HepG2 (cell line): Measurements from ENCODE around the gene EPHA2. TPM values are rescaled to one million over a fixed set of nuclear protein-coding genes. Genes with fewer than 3 reads are reported as not detected.

Source experiments
- BATF2 ChIP-seq: sonication (generic); formaldehyde crosslinking; IDR thresholded peaks from 2 replicates; pipeline ENCODE4 v1.8.0; 2022; ENCODE audit warnings: mild to moderate bottlenecking, missing genetic modification reagents, moderate library complexity
- BCL3 ChIP-seq: sonication (generic); formaldehyde crosslinking; IDR thresholded peaks from 2 replicates; pipeline ENCODE4 v1.5.1; 2020; ENCODE audit warnings: mild to moderate bottlenecking, missing genetic modification reagents, moderate library complexity
- CTCF ChIP-seq: sonication (generic); formaldehyde crosslinking; IDR thresholded peaks from 2 replicates; pipeline ENCODE4 v1.5.0; 2020; ENCODE audit warnings: mild to moderate bottlenecking, missing genetic modification reagents, moderate library complexity
- NR0B2 ChIP-seq: sonication (generic); formaldehyde crosslinking; IDR thresholded peaks from 2 replicates; pipeline ENCODE4 v1.4.0; 2020; ENCODE audit warnings: mild to moderate bottlenecking, missing genetic modification reagents
- PHF5A ChIP-seq: IDR thresholded peaks from one replicate; pipeline ENCODE4 v1.6.1; 2018; ENCODE audit warnings: low read depth, missing genetic modification reagents; ENCODE audit not compliant: unreplicated experiment
- POLR2AphosphoS5 ChIP-seq: IDR thresholded peaks from 2 replicates; pipeline ENCODE4 v1.6.1; 2012; ENCODE audit warnings: low read depth, low read length
- PTBP1 ChIP-seq: fragments of 200-400 bp; formaldehyde crosslinking; IDR thresholded peaks from 2 replicates; pipeline ENCODE4 v1.6.1; 2018; ENCODE audit warnings: low read length, low read depth; ENCODE audit not compliant: poor library complexity, severe bottlenecking
- RBM39 ChIP-seq: fragments of 200-400 bp; formaldehyde crosslinking; IDR thresholded peaks from one replicate; pipeline ENCODE4 v1.6.1; 2018; ENCODE audit warnings: antibody characterized with exemption, mild to moderate bottlenecking, low read depth, low read length; ENCODE audit not compliant: poor library complexity, severe bottlenecking
- YY1 ChIP-seq: IDR thresholded peaks from 2 replicates; pipeline ENCODE4 v1.6.1; 2011; ENCODE audit warnings: low read length, low read depth, moderate library complexity, mild to moderate bottlenecking; ENCODE audit not compliant: insufficient read depth, insufficient replicate concordance
- ZBTB7B ChIP-seq: sonication (generic); formaldehyde crosslinking; IDR thresholded peaks from 2 replicates; pipeline ENCODE4 v1.4.0; 2020; ENCODE audit warnings: missing genetic modification reagents
- ZKSCAN8 ChIP-seq: IDR thresholded peaks from 2 replicates; pipeline ENCODE4 v1.6.1; 2016; ENCODE audit warnings: borderline replicate concordance, missing genetic modification reagents, missing compliant biosample characterization
- ZNF543 ChIP-seq: sonication (generic); formaldehyde crosslinking; IDR thresholded peaks from 2 replicates; pipeline ENCODE4 v1.4.0; 2020; ENCODE audit warnings: mild to moderate bottlenecking, missing genetic modification reagents
- ZNF646 ChIP-seq: sonication (generic); formaldehyde crosslinking; IDR thresholded peaks from 2 replicates; pipeline ENCODE4 v1.9.0; 2021; ENCODE audit warnings: mild to moderate bottlenecking, missing genetic modification reagents
- ZNF75D ChIP-seq: sonication (generic); formaldehyde crosslinking; IDR thresholded peaks from 2 replicates; pipeline ENCODE4 v1.8.1; 2023; ENCODE audit warnings: missing genetic modification reagents, mild to moderate bottlenecking, borderline replicate concordance
- ZNF777 ChIP-seq: sonication (generic); formaldehyde crosslinking; IDR thresholded peaks from 2 replicates; pipeline ENCODE4 v1.4.0; 2020; ENCODE audit warnings: missing genetic modification reagents
- polyA plus RNA-seq, 8 experiments: library from polyadenylated mRNA; depleted of rRNA in 3 of 8; stranded (reverse) in 7 of 8; unstranded in 1 of 8; fragments of >200 nt; fragmentation: Illumina TruSeq in 4 of 8; extraction: Trizol in 4 of 8; gene quantifications; 2 replicates each; pipeline versions ENCODE4 v1.2.1 to v1.2.3, GENCODE V29; 2011 to 2016; ENCODE audit warnings: low read depth in 4 of 8, missing spikeins in 1 of 8, mixed read lengths in 1 of 8; ENCODE audit not compliant: insufficient read depth in 1 of 8
- total RNA-seq, 5 experiments: library from RNA; depleted of rRNA; stranded (reverse); fragments of >200 nt; fragmentation: Illumina TruSeq; extraction: Trizol; gene quantifications; 2 replicates each; pipeline ENCODE4 v1.2.3, GENCODE V29; 2016; ENCODE audit warnings: low read depth in 1 of 5

EPHA2 gene
- total and polyA plus RNA-seq, 2 of the 13 experiments (the other 11 are each of a cell fraction or from before 2014, with no cell fraction given), result 33.6 to 53.6 TPM

- TF ChIP-seq NR0B2 (CRISPR knock-in tag) (no peak), ZNF646 (no peak), ZNF543 (no peak), ZNF777 (CRISPR knock-in tag) (no peak), POLR2AphosphoS5 (no peak), RBM39 (peak; percentile 56), BATF2 (CRISPR knock-in tag) (no peak), PTBP1 (no peak), PHF5A (CRISPR knock-in tag) (peak; percentile 95), ZNF75D (CRISPR knock-in tag) (no peak), ZKSCAN8 (CRISPR knock-in tag) (peak; percentile 77), ZBTB7B (CRISPR knock-in tag) (peak; percentile 87), YY1 (peak; percentile 81), CTCF (CRISPR knock-in tag) (no peak), BCL3 (CRISPR knock-in tag) (0 out of 2 replicates have a peak, but pooled peaks have one; percentile 67)
Observed at GRCh38 chr1:16143566-16144324, 12.1 kb downstream of the EPHA2 start (continued).
